OCI-LY7 (cell line): ENCODE results near the gene PYGB.

ENCODE experiments used
- EZH2phosphoT487 ChIP-seq: fragments of 200-600 bp; sonication (generic); IDR thresholded peaks from 2 replicates; pipeline ENCODE4 v1.6.1; 2018; ENCODE audit warnings: low read depth, borderline replicate concordance, mild to moderate bottlenecking, mixed run types, antibody characterized with exemption, low read length, moderate library complexity, mixed read lengths
- TF ChIP-seq, protein P1 (sequence below): fragments of 200-600 bp; sonication (generic); conservative IDR thresholded peaks from 2 replicates; pipeline ENCODE4 v1.5.1; 2014; ENCODE audit warnings: mild to moderate bottlenecking, antibody characterized with exemption, low read length, moderate library complexity, mixed read lengths

- TF ChIP-seq, protein P1, sequence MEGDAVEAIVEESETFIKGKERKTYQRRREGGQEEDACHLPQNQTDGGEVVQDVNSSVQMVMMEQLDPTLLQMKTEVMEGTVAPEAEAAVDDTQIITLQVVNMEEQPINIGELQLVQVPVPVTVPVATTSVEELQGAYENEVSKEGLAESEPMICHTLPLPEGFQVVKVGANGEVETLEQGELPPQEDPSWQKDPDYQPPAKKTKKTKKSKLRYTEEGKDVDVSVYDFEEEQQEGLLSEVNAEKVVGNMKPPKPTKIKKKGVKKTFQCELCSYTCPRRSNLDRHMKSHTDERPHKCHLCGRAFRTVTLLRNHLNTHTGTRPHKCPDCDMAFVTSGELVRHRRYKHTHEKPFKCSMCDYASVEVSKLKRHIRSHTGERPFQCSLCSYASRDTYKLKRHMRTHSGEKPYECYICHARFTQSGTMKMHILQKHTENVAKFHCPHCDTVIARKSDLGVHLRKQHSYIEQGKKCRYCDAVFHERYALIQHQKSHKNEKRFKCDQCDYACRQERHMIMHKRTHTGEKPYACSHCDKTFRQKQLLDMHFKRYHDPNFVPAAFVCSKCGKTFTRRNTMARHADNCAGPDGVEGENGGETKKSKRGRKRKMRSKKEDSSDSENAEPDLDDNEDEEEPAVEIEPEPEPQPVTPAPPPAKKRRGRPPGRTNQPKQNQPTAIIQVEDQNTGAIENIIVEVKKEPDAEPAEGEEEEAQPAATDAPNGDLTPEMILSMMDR, result no peak
- TF ChIP-seq EZH2phosphoT487, result no peak
Observed at GRCh38 chr20:25283221-25283951, 35.5 kb downstream of the PYGB start.
